Smooth muscle cell of bladder (primary cell): ENCODE measurements around the gene TFF2. TPM values are rescaled to one million over a fixed set of nuclear protein-coding genes. Genes with fewer than 3 reads are reported as not detected.

ENCODE experiments used
- total RNA-seq: library from RNA; depleted of rRNA; stranded (reverse); fragments of >200 nt; gene quantifications from 2 replicates; pipeline ENCODE4 v1.2.3, GENCODE V29; 2014

Gene TFF2
- total RNA-seq: not detected in 2 replicates

GRCh38 chr21:42350927-42351426 lies at the start of gene TFF2:
TSS of gene TFF2 (minus strand) at chr21:42350994. CDS start at chr21:42350957, 37 bp downstream.

GRCh38 chr21:42395905-42396651 lies 45.3 kb upstream of the TFF2 start, which contains the start of gene TMPRSS3:
TSS of gene TMPRSS3 (minus strand) at chr21:42396052. CDS start at chr21:42395417, 635 bp downstream.

GRCh38 chr21:42366292-42367010 lies 15.7 kb upstream of the TFF2 start, which contains the start of gene TFF1:
TSS of gene TFF1 (minus strand) at chr21:42366535. CDS start at chr21:42366495, 40 bp downstream.

GRCh38 chr21:42315296-42315891 lies 35.4 kb downstream of the TFF2 start, which contains the start of gene TFF3:
TSS of gene TFF3 (minus strand) at chr21:42315409. CDS start at chr21:42315374, 35 bp downstream.

Other genes with a start within 250 kb of the TFF2 start
- gene ABCG1, start 131.9 kb downstream of the TFF2 start, total RNA-seq: 2.7 and 3.7 TPM in 2 replicates
- gene TFF3, start 35.6 kb downstream of the TFF2 start, total RNA-seq: 0.14 TPM in 1 of 2 replicates, not detected in the other
- not detected in 2 replicates for gene TFF1, start 15.5 kb upstream of the TFF2 start, total RNA-seq
- not detected in 2 replicates for gene TMPRSS3, start 45.1 kb upstream of the TFF2 start, total RNA-seq
- under 0.01 TPM in 1 of 2 replicates, not detected in the other for gene UBASH3A, start 52.9 kb upstream of the TFF2 start, total RNA-seq
- gene RSPH1, start 145.2 kb upstream of the TFF2 start, total RNA-seq: 0.14 TPM in 1 of 2 replicates, not detected in the other
- 1.8 and 3.0 TPM in 2 replicates for gene SLC37A1, start 162.9 kb upstream of the TFF2 start, total RNA-seq